Activated CD4-positive, alpha-beta T cell treated with anti-CD3 and anti-CD28 coated beads for 36 hours (primary cell): Measurements from ENCODE around the gene COMP. TPM values are rescaled to one million over a fixed set of nuclear protein-coding genes. Genes with fewer than 3 reads are reported as not detected.

Experiments used
- ATAC-seq: fragments of 200-7000 bp; cut with Tn5 transposase; one replicate; pipeline ENCODE4 v1.10.0; 2021; ENCODE audit warnings: mild to moderate bottlenecking, moderate library complexity
- CTCF ChIA-PET: fragments of 350-600 bp; sonication (Branson Sonifier 250); formaldehyde crosslinking; loops from one replicate; lab custom pipeline; 2021; ENCODE audit warnings: antibody characterized with exemption; lab: Charles Lee
- POLR2A ChIA-PET: fragments of 350-600 bp; sonication (Branson Sonifier 250); formaldehyde crosslinking; loops from one replicate; lab custom pipeline; 2021; ENCODE audit warnings: antibody characterized with exemption, inconsistent platforms; lab: Charles Lee
- DNase-seq: peaks from one replicate; pipeline ENCODE4 v3.0.0-alpha.2; 2020
- H3K27ac Mint-ChIP-seq: one replicate; pipeline ENCODE4 v1.8.0; 2021; ENCODE audit warnings: mixed read lengths
- H3K27me3 Mint-ChIP-seq: one replicate; pipeline ENCODE4 v1.8.0; 2021; ENCODE audit warnings: mixed read lengths
- H3K36me3 Mint-ChIP-seq: one replicate; pipeline ENCODE4 v1.8.0; 2021; ENCODE audit warnings: low read depth, mixed read lengths
- H3K4me1 Mint-ChIP-seq: one replicate; pipeline ENCODE4 v1.8.0; 2021; ENCODE audit warnings: mixed read lengths
- H3K4me3 Mint-ChIP-seq: one replicate; pipeline ENCODE4 v1.8.0; 2021; ENCODE audit warnings: mild to moderate bottlenecking, moderate library complexity, mixed read lengths
- H3K9me3 Mint-ChIP-seq: one replicate; pipeline ENCODE4 v1.8.0; 2021; ENCODE audit warnings: low read depth, mixed read lengths
- intact Hi-C, 2 experiments: fragments of 100-400 bp; cut with DNase I in 1 of 2; cut with micrococcal nuclease in 1 of 2; formaldehyde crosslinking; loops; one replicate each; pipeline versions ENCODE4 v1.14.2 to v1.15.1; 2022 to 2024; cut with DNase I, micrococcal nuclease
- total RNA-seq, 2 experiments: library from RNA; stranded (reverse); gene quantifications; one replicate each; pipeline ENCODE4 v1.2.3, GENCODE V29; 2021

Gene COMP
- total RNA-seq, 2 experiments from 2014 or later: not detected

DNA sequence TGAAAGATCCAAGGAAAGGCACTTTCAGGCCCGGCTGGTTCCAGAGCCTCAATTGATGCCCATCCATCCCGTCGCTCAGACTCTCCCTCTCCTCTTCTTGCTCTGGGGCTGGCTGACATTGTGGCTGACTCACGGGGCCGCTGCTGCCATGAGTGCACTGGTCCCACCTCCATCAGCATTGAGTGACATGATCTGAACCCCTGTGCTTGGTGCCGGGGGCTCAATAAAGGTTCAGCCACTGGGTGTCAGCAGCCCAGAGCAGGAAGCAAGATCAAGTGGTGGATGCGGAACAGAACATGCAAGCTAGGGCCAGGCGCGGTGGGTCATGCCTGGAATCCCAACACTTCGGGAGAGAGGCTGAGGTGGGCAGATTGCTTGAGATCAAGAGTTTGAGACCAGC is 39.5 kb downstream of the COMP start:
- H3K27ac Mint-ChIP-seq: no peak overlapping the region
- no peak overlapping the region for H3K4me3 Mint-ChIP-seq
- ChIA-PET POLR2A (no interaction called here), CTCF (no interaction called here)
- H3K9me3 Mint-ChIP-seq: no peaks in the 10 kb centered on the region
- no peak for ATAC-seq
- H3K36me3 Mint-ChIP-seq: peaks cover 8% of the 10 kb centered on the region
- H3K4me1 Mint-ChIP-seq: no peaks in the 10 kb centered on the region
- no peaks in the 10 kb centered on the region for H3K27me3 Mint-ChIP-seq
- DNase-seq: no peak
- intact Hi-C loops: no loop called here

DNA sequence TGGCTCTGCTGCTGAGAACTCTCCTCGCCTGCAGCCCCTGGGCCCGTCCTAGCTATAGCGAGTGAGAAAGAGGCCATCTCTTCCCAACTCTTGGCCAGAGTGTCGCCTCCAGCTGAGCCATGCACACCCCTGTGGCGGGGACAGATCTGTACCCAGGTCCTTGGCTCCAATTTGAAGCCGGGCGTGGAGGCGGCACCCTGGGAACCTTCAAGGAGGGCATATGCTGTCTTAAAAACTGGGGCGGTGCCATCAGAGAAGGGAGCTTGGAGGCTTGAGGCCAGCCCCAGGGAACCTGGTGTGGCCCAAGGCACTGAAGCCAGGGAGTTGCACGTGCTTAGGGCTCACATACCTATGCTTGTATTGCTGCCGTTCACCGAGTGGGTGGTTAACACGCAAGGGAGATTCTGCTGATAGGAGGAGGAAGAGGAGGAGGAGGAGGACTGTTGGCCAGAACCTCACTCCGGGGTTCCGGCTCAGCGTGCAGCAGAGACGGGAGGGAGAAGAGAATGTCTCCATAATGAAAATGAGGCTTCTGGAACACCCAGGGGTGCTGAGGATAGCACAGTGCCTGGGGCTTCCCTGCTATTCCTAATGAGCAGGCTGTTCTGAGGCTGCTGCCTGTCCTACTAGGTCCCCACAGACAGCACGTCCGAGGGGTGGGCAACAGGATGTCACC is 40.7 kb downstream of the COMP start:
- H3K9me3 Mint-ChIP-seq: no peaks in the 10 kb centered on the region
- no peak for ATAC-seq
- no peaks in the 10 kb centered on the region for H3K27me3 Mint-ChIP-seq
- no peak overlapping the region for H3K27ac Mint-ChIP-seq
- ChIA-PET CTCF (interaction anchor here (0.6 kb wide), 1 partner anchor 18 kb away, joined by 3 read pairs; no protein-coding TSS in a partner anchor), POLR2A (interaction anchor here (0.6 kb wide), 1 partner anchor 1478 kb away, joined by 3 read pairs; no protein-coding TSS in a partner anchor)
- H3K4me1 Mint-ChIP-seq: no peaks in the 10 kb centered on the region
- no peak for DNase-seq
- H3K36me3 Mint-ChIP-seq: peaks cover 8% of the 10 kb centered on the region
- intact Hi-C loops: no loop called here
- no peak overlapping the region for H3K4me3 Mint-ChIP-seq

DNA sequence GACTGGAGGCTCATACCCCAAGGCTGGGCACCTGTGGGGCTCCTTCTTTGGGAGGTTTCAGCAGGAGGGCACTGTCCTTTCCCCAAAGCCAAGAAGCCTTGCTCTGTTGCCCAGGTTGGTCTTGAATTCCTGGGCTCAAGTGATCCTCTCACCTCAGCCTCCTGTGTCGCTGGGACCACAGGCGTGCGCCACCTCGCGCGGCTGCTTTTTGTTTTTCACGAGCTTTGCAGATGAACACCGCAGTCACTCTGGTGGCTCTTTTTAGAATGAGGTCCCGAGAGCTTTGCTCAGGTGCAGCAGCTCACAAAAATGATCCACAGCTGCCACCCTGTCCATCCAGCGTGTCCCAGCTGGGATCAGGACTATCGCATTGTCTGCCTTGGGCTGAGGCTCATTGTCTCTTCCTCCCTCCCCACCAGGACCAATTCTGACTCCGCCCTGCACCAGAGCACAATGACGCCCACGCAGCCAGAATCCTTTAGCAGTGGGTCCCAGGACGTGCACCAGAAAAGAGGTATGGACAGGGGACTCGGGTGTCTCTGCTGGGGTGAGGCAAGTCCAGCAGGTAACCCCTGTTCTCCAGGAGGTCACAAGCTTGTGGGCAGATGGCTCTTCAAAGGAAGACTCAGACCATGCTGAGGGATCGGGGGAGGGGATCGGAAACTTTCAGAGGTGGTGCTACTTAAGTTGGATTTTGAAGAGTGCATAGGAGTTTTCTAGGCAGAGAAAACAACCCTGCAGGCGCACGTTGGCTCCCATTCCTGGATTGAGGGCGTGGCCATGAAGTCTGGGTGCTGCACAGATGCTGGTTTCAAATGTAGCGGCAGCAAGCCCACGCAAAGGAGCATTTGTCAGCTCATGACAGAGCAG is 41.5 kb downstream of the COMP start:
- Mint-ChIP-seq H3K4me1 (no peaks in the 10 kb centered on the region), H3K9me3 (no peaks in the 10 kb centered on the region), H3K27ac (no peak overlapping the region), H3K36me3 (peaks cover 8% of the 10 kb centered on the region), H3K27me3 (no peaks in the 10 kb centered on the region), H3K4me3 (no peak overlapping the region)
- ATAC-seq (no peak), DNase-seq (no peak)
- intact Hi-C loops: no loop called here
- CTCF ChIA-PET: interaction anchor here (0.7 to 1.0 kb wide), 2 partner anchors 248 to 281 kb away, joined by 3 read pairs; no protein-coding TSS in a partner anchor
- POLR2A ChIA-PET: no interaction called here

DNA sequence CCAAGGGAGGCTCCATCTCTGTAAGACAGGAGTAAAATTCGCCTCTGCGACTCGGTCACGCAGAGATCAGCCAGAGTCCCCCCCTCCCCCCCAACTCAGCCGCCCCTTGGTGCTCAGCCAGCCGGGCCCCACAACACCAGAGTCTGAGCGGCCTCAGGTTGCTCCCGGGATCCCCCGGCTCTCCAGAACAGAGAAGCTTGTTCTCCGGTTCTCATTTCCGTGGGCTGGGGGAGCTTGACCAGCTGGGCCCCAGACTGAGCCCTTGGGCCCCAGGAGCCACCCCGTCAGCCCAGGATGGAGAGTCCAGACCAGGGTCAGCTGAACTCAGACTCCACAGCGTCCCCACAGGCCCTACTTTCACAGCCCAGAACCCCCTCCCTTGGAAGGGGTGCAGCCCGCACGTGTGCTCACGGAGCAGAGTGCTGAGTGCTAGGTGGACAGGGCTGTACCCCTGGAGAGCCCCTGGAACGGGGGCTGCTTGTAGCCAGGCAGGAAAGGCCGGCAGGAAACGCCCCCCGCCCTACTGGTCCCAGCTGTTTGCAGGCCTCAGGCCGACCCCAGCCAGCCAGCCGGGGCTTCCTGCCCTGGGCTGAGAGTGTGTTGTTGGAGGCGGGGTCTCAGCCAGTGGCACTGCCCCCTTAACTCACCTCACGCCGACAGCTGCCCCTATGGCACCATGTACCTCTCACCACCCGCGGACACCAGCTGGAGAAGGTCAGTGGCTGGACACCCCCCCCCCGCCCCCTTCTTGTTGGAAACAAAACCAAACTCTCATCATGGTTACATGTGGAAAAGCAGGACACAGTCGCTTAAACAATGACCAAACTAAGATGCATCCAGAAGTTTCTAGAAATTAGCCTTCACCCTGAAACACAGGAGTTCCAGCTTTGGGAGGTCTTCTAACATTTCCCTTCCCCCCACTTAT is 44.4 kb downstream of the COMP start:
- H3K27ac Mint-ChIP-seq: no peak overlapping the region
- intact Hi-C loops: no loop called here
- H3K36me3 Mint-ChIP-seq: peaks cover 3% of the 10 kb centered on the region
- no peaks in the 10 kb centered on the region for H3K4me1 Mint-ChIP-seq
- no peaks in the 10 kb centered on the region for H3K27me3 Mint-ChIP-seq
- ATAC-seq (no peak), DNase-seq (no peak)
- H3K4me3 Mint-ChIP-seq: no peak overlapping the region
- ChIA-PET POLR2A (no interaction called here), CTCF (interaction anchor here (1.0 kb wide), 1 partner anchor 100 kb away, joined by 3 read pairs; no protein-coding TSS in a partner anchor)
- no peaks in the 10 kb centered on the region for H3K9me3 Mint-ChIP-seq

DNA sequence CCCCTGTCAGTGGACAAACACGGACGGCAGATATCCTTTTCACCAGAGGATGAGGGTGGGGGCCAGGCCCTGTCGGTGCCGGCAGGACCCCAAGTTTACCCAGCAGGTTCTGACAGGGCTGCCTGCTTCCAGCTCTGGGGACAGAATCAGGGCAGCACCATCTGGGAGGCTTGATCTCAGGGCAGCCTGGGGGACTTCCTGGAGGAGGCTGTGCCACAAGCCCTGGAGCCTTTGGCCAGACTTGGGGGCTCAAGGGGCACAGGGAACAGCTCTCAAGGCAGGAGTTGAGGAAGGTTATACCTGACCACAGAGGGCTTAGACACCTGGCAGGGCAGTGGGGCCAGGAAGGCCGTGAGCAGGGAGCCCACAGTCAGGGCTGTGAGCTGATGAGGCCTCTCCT is 45.2 kb downstream of the COMP start:
- intact Hi-C loops: no loop called here
- Mint-ChIP-seq H3K9me3 (no peaks in the 10 kb centered on the region), H3K27me3 (no peaks in the 10 kb centered on the region), H3K4me3 (no peak overlapping the region), H3K27ac (no peak overlapping the region), H3K4me1 (no peaks in the 10 kb centered on the region), H3K36me3 (peaks cover 3% of the 10 kb centered on the region)
- ChIA-PET CTCF (no interaction called here), POLR2A (no interaction called here)
- DNase-seq (no peak), ATAC-seq (no peak)

DNA sequence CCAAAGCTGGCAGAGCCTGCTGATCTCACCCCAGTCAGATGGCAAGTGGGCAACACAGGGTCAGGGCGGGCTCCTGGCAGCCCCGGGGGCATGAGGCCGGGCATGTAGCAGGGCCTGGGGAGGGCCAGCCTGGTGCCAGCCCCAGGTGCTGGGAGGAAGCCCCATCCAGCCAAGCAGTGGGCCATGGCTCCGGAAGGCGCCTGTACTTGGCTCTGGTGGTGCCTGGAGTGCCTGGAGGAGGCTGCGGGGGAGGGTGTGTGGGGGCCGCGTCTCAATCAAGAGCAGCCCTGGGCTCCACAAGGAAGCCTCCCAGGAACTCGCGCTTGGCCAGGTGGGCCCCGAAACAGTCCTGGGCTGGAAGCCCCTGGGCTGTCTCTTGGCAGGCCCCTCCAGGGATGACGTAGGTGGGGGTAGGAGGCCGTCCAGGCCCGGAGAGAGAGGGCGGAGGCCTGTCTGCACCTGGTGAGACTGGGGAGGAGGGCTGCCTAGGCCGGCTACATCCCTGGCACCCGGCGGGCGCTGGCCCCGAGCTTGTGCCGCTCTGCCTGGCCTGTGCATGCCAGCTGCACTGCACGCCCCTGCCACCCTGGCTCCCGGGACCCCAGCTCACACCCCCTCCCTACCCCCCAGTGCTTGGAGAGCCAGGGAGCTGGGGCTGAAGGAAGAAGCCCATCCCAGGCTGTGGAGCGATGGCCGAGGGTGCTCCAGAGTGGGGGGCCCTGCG is 45.9 kb downstream of the COMP start:
- ChIA-PET POLR2A (no interaction called here), CTCF (no interaction called here)
- Mint-ChIP-seq H3K27ac (no peak overlapping the region), H3K27me3 (no peaks in the 10 kb centered on the region), H3K36me3 (no peaks in the 10 kb centered on the region), H3K9me3 (no peaks in the 10 kb centered on the region), H3K4me1 (no peaks in the 10 kb centered on the region), H3K4me3 (no peak overlapping the region)
- intact Hi-C loops: no loop called here
- no peak for DNase-seq
- no peak for ATAC-seq

DNA sequence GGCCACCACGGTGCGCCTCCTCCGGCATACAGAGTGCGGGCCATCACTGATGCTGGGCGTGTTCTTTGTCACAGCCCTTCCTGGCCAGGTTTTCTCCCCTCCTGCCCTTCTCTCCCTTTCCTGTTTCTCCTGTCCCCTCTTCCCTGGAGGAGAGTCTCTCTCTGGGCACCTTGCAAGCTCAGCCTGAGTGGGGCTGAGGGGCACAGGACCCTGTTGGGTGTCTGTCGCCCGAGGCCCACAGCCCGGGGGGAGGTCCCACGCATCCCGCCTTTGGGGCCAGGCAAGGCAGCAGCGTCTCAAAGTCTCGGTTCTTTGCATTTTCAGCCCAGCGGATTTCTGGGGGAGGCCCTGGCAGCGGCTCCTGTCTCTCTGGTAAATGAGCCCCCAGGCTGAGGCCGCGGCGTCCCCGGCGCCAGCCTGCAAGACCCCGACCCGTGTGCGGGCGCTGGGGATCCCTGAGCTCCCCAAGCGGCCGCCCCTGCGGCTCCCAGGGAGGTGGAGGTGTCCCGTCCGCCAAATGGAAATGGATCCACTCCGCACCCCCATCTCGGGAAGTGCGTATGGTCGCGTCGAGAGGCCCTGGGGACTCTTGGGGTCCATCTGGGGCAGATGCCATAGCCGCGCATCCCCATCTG is 47.2 kb downstream of the COMP start:
- Mint-ChIP-seq H3K36me3 (no peaks in the 10 kb centered on the region), H3K27me3 (no peaks in the 10 kb centered on the region), H3K9me3 (no peaks in the 10 kb centered on the region), H3K4me1 (no peaks in the 10 kb centered on the region), H3K4me3 (no peak overlapping the region), H3K27ac (no peak overlapping the region)
- POLR2A ChIA-PET: no interaction called here
- intact Hi-C loops: no loop called here
- DNase-seq (no peak), ATAC-seq (no peak)
- CTCF ChIA-PET: no interaction called here

DNA sequence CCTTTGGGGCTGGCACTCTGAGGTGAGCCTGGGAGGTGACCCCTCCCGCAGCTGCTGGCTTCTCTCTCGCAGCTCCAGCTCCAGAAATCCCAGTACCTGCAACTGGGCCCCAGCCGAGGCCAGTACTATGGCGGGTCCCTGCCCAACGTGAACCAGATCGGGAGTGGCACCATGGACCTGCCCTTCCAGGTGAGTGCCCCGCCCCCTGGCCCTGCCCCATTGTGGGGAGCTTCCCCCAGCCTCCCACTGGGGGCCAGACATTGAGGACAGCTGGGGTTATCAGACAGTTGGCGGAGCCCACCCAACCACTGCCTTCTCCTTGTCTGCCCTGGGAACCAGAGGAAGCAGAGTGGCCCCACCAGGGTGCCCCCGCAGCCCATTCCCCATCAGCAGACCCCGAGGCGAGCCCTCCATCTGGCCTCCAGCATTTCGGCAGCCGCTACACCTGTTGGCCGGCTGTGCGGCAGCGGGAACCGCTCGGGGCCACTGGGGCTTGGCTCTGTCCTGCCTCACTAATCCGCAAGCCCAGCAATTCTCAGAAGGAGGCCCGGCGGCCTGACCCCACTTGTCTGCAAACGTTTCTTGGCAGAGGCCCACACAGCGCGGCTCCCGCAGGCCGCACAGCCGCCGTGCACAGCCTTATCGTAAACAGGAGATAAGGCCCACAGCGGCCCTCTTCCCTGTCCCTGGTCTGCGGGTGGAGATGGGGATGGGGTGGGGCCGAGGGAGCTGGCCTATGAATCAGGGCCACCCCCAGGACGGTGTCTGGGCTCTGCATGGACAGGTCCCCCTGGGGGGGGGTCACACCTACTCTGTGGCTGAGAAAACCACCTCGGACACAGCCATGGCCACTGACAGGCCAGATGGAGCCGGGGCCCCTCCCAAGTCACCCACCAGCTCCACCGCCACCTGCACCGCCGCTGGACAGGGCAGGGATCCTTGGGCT is 48.0 kb downstream of the COMP start:
- intact Hi-C loops: no loop called here
- Mint-ChIP-seq H3K27ac (no peak overlapping the region), H3K4me1 (no peaks in the 10 kb centered on the region), H3K36me3 (no peaks in the 10 kb centered on the region), H3K9me3 (no peaks in the 10 kb centered on the region), H3K4me3 (no peak overlapping the region), H3K27me3 (no peaks in the 10 kb centered on the region)
- POLR2A ChIA-PET: no interaction called here
- DNase-seq: no peak
- CTCF ChIA-PET: interaction anchor here (0.6 kb wide), 1 partner anchor 490 kb away, joined by 3 read pairs; no protein-coding TSS in a partner anchor
- ATAC-seq: no peak

DNA sequence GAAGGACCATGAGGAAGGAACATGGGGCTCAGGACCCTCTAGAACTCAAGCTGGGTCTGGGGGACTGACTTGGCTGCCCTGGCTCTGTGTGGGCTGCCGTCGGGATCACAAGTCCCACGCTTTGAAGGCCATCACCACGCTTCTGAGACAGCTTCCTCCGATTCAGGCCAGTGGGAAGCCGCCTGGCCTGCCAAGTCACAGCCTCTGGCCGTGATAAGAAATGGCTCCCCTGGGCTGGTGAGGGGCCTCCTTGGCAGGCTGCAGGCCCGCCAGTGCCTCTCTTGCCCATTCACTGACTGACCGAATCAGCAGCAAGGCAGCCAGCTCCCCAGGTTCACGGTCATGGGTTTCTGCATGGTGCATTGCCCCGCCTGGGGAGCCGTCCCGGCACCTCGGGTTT is 48.8 kb downstream of the COMP start:
- H3K27ac Mint-ChIP-seq: no peak overlapping the region
- H3K4me3 Mint-ChIP-seq: no peak overlapping the region
- intact Hi-C loops: no loop called here
- no peaks in the 10 kb centered on the region for H3K36me3 Mint-ChIP-seq
- ChIA-PET POLR2A (no interaction called here), CTCF (no interaction called here)
- no peaks in the 10 kb centered on the region for H3K4me1 Mint-ChIP-seq
- no peaks in the 10 kb centered on the region for H3K27me3 Mint-ChIP-seq
- DNase-seq: no peak
- ATAC-seq: no peak
- no peaks in the 10 kb centered on the region for H3K9me3 Mint-ChIP-seq
